ENCODE data around the gene CYTH3. TPM values are rescaled to one million over a fixed set of nuclear protein-coding genes. Genes with fewer than 3 reads are reported as not detected.

CYTH3 gene
- total and polyA plus RNA-seq, 2 of the 4 experiments (the other 2 are of a cell fraction): 14.2 to 34.8 TPM

DNA sequence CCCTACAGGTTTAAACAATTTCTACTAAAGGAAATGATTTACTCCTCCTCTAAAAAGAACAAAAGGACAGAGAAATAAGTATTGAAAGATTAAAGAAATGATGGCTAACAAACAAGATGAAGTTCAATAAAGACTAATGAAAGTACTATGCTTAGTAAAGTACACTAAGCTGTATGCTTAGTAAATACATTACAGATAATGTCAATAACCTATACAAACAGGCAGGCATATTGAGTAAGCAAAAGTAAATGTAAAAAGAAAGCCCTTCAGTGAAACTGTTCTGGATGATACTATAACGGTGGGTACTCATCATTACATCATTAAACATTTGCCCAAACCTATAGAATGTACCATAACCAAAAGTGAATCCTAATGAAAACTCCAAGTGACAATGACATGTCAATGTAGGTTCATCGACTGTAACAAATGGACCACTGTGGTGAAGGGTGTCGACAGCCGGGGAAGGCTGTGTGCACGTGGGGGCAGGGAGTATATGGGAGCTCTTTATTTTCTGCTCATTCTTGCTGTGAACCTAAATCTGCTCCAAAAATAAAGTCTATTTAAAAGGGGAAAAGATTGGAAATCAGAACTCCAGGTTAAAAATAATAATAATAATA lies 34.0 kb downstream of the CYTH3 start:
- Histone ChIP-seq H3K4me3 (ENCODE audit: insufficient read depth, low read depth, low read length) (no peak overlapping the region), H2AK9ac (replicated peaks; ENCODE audit: low read depth, low read length, poor library complexity) (no peak overlapping the region), H3K36me3 (ENCODE audit: control insufficient read depth, insufficient read depth, low read length) (no peaks in the 10 kb centered on the region), H3K18ac (ENCODE audit: low read depth, low read length) (no peak overlapping the region), H2BK120ac (ENCODE audit: low read depth, low read length) (no peak overlapping the region), H2AFZ (replicated peaks; ENCODE audit: low read length, poor library complexity) (no peak overlapping the region), H3K9me1 (ENCODE audit: insufficient read depth, low read length) (peaks cover 22% of the 10 kb centered on the region), H3K4me1 (ENCODE audit: control insufficient read depth, insufficient read depth, low read length) (peaks cover 6% of the 10 kb centered on the region), H3K9ac (ENCODE audit: low read depth, low read length) (no peak overlapping the region), H4K91ac (ENCODE audit: insufficient read depth, low read depth, low read length) (no peak overlapping the region), H4K20me1 (ENCODE audit: insufficient read depth, low read length) (peaks cover 12% of the 10 kb centered on the region; the same call in 1 of the 2 replicates), H2BK5ac (ENCODE audit: low read depth, low read length, poor library complexity, severe bottlenecking) (no peak overlapping the region), H3K27me3 (ENCODE audit: control insufficient read depth, insufficient read depth, low read length) (no peaks in the 10 kb centered on the region), H3K56ac (ENCODE audit: extremely low read depth, insufficient read depth, low read length) (no peak overlapping the region), H4K8ac (ENCODE audit: low read depth in 2 of 2, low read length in 2 of 2) (no peak overlapping the region), H3K27ac (ENCODE audit: insufficient read depth, low read length) (no peak overlapping the region), H2AK5ac (ENCODE audit: low read depth, low read length) (no peak overlapping the region), H3K9me3 (ENCODE audit: control insufficient read depth, insufficient read depth, low read length) (no peaks in the 10 kb centered on the region), H3K4me2 (ENCODE audit: low read depth, low read length) (no peak overlapping the region), H3K4ac (ENCODE audit: low read depth, low read length) (no peak overlapping the region), H2BK15ac (ENCODE audit: low read depth, low read length) (no peak overlapping the region), H4K5ac (ENCODE audit: low read depth, low read length) (no peak overlapping the region), H2BK20ac (ENCODE audit: low read depth, low read length) (no peak overlapping the region), H3K14ac (replicated peaks; ENCODE audit: low read depth, low read length) (no peak overlapping the region), H3K79me1 (ENCODE audit: low read depth in 1 of 2, low read length in 2 of 2) (peaks cover 25 to 68% of the 10 kb centered on the region in 2 experiments), H3K23ac (ENCODE audit: low read depth, low read length) (no peak overlapping the region)
- ChIA-PET CTCF (interaction anchor here (0.5 to 0.6 kb wide), 2 partner anchors 82 to 181 kb away, joined by 3 read pairs; no protein-coding TSS in a partner anchor), POLR2A (ENCODE audit: unreplicated experiment) (no interaction called here)
- TF ChIP-seq FOS (IDR thresholded peaks at IDR 0.05; ENCODE audit: low read depth, low read length) (no peak), ELK1 (IDR thresholded peaks at IDR 0.05; ENCODE audit: borderline replicate concordance, low read depth, low read length) (no peak), POLR2A (IDR thresholded peaks at IDR 0.05; ENCODE audit: low read depth, low read length) (no peak)
- TF ChIP-seq, protein P1, sequence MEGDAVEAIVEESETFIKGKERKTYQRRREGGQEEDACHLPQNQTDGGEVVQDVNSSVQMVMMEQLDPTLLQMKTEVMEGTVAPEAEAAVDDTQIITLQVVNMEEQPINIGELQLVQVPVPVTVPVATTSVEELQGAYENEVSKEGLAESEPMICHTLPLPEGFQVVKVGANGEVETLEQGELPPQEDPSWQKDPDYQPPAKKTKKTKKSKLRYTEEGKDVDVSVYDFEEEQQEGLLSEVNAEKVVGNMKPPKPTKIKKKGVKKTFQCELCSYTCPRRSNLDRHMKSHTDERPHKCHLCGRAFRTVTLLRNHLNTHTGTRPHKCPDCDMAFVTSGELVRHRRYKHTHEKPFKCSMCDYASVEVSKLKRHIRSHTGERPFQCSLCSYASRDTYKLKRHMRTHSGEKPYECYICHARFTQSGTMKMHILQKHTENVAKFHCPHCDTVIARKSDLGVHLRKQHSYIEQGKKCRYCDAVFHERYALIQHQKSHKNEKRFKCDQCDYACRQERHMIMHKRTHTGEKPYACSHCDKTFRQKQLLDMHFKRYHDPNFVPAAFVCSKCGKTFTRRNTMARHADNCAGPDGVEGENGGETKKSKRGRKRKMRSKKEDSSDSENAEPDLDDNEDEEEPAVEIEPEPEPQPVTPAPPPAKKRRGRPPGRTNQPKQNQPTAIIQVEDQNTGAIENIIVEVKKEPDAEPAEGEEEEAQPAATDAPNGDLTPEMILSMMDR (conservative IDR thresholded peaks at IDR 0.05; ENCODE audit: low read depth, low read length): no peak
- TF ChIP-seq, protein P2, sequence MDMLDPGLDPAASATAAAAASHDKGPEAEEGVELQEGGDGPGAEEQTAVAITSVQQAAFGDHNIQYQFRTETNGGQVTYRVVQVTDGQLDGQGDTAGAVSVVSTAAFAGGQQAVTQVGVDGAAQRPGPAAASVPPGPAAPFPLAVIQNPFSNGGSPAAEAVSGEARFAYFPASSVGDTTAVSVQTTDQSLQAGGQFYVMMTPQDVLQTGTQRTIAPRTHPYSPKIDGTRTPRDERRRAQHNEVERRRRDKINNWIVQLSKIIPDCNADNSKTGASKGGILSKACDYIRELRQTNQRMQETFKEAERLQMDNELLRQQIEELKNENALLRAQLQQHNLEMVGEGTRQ (IDR thresholded peaks at IDR 0.05; ENCODE audit: low read depth, low read length): no peak
- no TSS peak for BruUV-seq (replicated peaks)
- dilution Hi-C loops (cut with HindIII; ENCODE audit: low sequenced_read_pairs, unreplicated experiment): no loop called here
- ATAC-seq (ENCODE audit: low read depth) (no peak), DNase-seq (no peak)
- in situ Hi-C loops (cut with MboI; ENCODE audit: low sequenced_read_pairs): no loop called here
- intact Hi-C loops (cut with micrococcal nuclease): no loop called here
- no CpG with 5 or more reads among the region's 5 CpGs for WGBS, 2 experiments (ENCODE audit: extremely low coverage in 2 of 2, insufficient read length in 1 of 2)
